Anterior cingulate cortex (tissue), 58 donors: ENCODE results near the gene ADRA2C.

Experiments
- DNase-seq, 58 donors: peaks; one replicate each; lab custom pipeline; 2025; lab: John Stamatoyannopoulos, UW

The ADRA2C gene

GRCh38 chr4:3774253-3774883, 8.2 kb downstream of the ADRA2C start:
- no peak for DNase-seq

- DNase-seq: no peak
Observed at GRCh38 chr4:3775005-3775404, 8.8 kb downstream of the ADRA2C start.

- no peak for DNase-seq
Observed at GRCh38 chr4:3775576-3775975, 9.4 kb downstream of the ADRA2C start.

- DNase-seq: no peak
Observed at GRCh38 chr4:3776166-3777032, 10.2 kb downstream of the ADRA2C start.

- DNase-seq: no peak
Observed at GRCh38 chr4:3777033-3777390, 10.8 kb downstream of the ADRA2C start.

GRCh38 chr4:3777669-3778068, 11.5 kb downstream of the ADRA2C start:
- DNase-seq: no peak

GRCh38 chr4:3779509-3779908, 13.3 kb downstream of the ADRA2C start:
- DNase-seq: no peak

GRCh38 chr4:3780347-3781171, 14.4 kb downstream of the ADRA2C start:
- no peak for DNase-seq

GRCh38 chr4:3781193-3781886, 15.2 kb downstream of the ADRA2C start:
- no peak for DNase-seq

GRCh38 chr4:3781997-3782930, 16.1 kb downstream of the ADRA2C start:
- DNase-seq: no peak

GRCh38 chr4:3783693-3784306, 17.6 kb downstream of the ADRA2C start:
- peak in 1 of 58 donors; percentile 8 for DNase-seq

GRCh38 chr4:3784454-3785291, 18.5 kb downstream of the ADRA2C start:
- no peak for DNase-seq

GRCh38 chr4:3785292-3785565, 19.0 kb downstream of the ADRA2C start:
- DNase-seq: no peak

GRCh38 chr4:3786196-3786869, 20.1 kb downstream of the ADRA2C start:
- peak in 56 of 58 donors; percentile 17 to 85 (median 68) for DNase-seq

- DNase-seq: no peak
Observed at GRCh38 chr4:3787489-3788365, 21.5 kb downstream of the ADRA2C start.

GRCh38 chr4:3788366-3788660, 22.1 kb downstream of the ADRA2C start:
- no peak for DNase-seq

GRCh38 chr4:3789587-3789986, 23.4 kb downstream of the ADRA2C start:
- DNase-seq: no peak
